Measurements from ENCODE around the gene TRIM24. TPM values are rescaled to one million over a fixed set of nuclear protein-coding genes. Genes with fewer than 3 reads are reported as not detected.
"Not testable (repeated sequence)": the region's sequence is repeated elsewhere in the genome, so short reads cannot be mapped to it uniquely, and the experiment has no call there.

The TRIM24 gene
- total RNA-seq, 6 experiments from 2014 or later = 7.9 to 11.2 (median 9.9) TPM

DNA sequence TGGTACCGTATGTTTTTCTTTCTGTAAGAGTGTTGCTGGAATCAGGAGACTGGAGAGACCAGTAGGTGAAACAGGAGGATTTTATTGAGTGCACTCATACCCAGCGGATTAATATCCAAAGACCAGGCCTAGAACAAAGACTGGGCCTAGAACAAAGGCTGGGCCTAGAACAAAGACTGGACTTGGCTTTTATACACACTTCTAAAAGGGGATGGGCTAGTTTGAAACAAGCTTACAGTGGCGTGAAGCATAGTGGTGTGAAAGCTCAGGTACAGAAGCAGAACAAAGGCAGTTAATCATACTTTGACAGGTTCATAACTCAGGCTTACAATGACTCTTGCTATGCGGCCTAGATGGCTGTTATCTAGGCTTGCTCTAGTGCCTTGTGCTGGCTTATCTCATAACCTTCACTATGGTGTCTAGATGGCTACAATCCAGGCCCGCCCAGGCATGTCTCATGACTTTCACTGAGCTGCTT lies 67.7 kb downstream of the TRIM24 start:
- Mint-ChIP-seq H3K4me3 (no peak overlapping the region), H3K4me1 (ENCODE audit: low read depth) (no peaks in the 10 kb centered on the region), H3K27ac (no peak overlapping the region), H3K9me3 (peaks cover 15% of the 10 kb centered on the region), H3K36me3 (ENCODE audit: low read depth) (peaks cover 43% of the 10 kb centered on the region), H3K27me3 (ENCODE audit: insufficient read depth) (no peaks in the 10 kb centered on the region)
- TF ChIP-seq, protein P1, sequence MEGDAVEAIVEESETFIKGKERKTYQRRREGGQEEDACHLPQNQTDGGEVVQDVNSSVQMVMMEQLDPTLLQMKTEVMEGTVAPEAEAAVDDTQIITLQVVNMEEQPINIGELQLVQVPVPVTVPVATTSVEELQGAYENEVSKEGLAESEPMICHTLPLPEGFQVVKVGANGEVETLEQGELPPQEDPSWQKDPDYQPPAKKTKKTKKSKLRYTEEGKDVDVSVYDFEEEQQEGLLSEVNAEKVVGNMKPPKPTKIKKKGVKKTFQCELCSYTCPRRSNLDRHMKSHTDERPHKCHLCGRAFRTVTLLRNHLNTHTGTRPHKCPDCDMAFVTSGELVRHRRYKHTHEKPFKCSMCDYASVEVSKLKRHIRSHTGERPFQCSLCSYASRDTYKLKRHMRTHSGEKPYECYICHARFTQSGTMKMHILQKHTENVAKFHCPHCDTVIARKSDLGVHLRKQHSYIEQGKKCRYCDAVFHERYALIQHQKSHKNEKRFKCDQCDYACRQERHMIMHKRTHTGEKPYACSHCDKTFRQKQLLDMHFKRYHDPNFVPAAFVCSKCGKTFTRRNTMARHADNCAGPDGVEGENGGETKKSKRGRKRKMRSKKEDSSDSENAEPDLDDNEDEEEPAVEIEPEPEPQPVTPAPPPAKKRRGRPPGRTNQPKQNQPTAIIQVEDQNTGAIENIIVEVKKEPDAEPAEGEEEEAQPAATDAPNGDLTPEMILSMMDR (IDR thresholded peaks at IDR 0.05) = no peak
- no peak for DNase-seq

DNA sequence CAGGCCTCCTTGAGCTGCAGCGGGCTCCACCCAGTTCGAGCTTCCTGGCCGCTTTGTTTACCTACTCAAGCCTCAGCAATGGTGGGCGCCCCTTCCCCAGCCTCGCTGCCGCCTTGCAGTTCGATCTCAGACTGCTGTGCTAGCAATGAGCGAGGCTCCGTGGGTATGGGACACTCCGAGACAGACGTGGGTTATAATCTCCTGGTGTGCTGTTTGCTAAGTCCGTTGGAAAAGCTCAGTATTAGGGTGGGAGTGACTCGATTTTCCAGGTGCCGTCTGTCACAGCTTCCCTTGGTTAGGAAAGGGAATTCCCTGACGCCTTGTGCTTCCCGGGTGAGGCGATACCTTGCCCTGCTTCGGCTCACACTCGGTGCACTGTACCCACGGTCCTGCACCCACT lies 76.8 kb downstream of the TRIM24 start:
- H3K27ac Mint-ChIP-seq; H3K4me3 Mint-ChIP-seq; H3K36me3 Mint-ChIP-seq (ENCODE audit: low read depth); H3K27me3 Mint-ChIP-seq (ENCODE audit: insufficient read depth); H3K9me3 Mint-ChIP-seq; DNase-seq: not testable (repeated sequence)
- peaks cover 13% of the 10 kb centered on the region; the same call in 1 of the 2 replicates for H3K4me1 Mint-ChIP-seq (ENCODE audit: low read depth)

DNA sequence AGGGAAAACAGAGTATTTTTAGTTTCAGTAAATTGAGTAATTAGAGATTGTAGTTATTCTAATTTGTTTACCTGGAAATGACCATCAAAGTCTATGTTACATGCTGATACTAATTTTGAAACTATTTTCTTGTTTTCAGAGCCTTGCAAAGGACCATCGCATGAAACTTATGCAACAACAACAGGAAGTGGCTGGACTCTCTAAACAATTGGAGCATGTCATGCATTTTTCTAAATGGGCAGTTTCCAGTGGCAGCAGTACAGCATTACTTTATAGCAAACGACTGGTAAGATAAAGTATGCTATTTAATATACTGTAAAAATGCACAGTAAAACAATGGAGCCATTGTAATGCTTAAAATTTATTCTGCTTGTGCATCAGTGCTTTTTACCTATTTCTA lies 78.5 kb downstream of the TRIM24 start:
- peak; percentile 33 for DNase-seq
- peaks cover 7% of the 10 kb centered on the region for H3K36me3 Mint-ChIP-seq (ENCODE audit: low read depth)

DNA sequence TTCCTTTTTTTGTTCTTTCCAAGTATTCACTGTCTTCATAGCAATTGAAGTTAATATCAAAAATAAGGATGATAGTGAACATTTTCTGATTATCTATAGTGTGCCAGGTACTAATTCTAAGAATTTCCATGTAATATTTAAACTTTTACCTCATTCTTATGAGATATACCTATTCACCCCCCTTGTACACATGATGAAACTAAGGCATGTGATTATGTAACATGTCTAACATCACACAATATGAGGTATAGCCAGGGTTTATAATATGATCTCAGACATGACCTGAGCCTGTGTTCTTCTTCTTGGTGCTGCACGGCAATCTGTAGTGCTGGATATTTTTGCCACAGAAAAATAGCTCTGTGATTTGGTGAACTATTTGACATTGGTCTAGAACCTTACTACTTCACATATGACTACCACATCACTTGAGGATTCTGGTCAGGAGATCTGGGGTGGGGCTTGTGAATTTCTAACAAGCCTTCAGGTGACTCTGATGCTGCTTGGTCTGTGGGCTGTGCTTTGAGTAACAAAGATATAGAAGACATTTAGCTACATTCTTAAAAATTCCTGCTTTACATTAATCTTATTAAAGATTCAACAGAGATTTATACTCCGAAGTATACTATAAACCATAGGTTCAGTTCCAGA lies 79.1 kb downstream of the TRIM24 start:
- Mint-ChIP-seq H3K4me1 (ENCODE audit: low read depth) (peaks cover 13% of the 10 kb centered on the region; the same call in 1 of the 2 replicates), H3K27me3 (ENCODE audit: insufficient read depth) (peaks cover under 1% of the 10 kb centered on the region), H3K9me3 (no peaks in the 10 kb centered on the region), H3K36me3 (ENCODE audit: low read depth) (peaks cover 11% of the 10 kb centered on the region), H3K4me3 (no peak overlapping the region), H3K27ac (no peak overlapping the region)
- DNase-seq = no peak
- TF ChIP-seq, protein P1 (IDR thresholded peaks at IDR 0.05) = no peak

More for the DNA sequence above, 78.5 kb downstream of the TRIM24 start:
- TF ChIP-seq, protein P1 (IDR thresholded peaks at IDR 0.05) = no peak
- Mint-ChIP-seq H3K9me3 (no peaks in the 10 kb centered on the region), H3K27ac (no peak overlapping the region), H3K27me3 (ENCODE audit: insufficient read depth) (peaks cover 2% of the 10 kb centered on the region), H3K4me1 (ENCODE audit: low read depth) (peaks cover 13% of the 10 kb centered on the region; the same call in 1 of the 2 replicates), H3K4me3 (no peak overlapping the region)

DNA sequence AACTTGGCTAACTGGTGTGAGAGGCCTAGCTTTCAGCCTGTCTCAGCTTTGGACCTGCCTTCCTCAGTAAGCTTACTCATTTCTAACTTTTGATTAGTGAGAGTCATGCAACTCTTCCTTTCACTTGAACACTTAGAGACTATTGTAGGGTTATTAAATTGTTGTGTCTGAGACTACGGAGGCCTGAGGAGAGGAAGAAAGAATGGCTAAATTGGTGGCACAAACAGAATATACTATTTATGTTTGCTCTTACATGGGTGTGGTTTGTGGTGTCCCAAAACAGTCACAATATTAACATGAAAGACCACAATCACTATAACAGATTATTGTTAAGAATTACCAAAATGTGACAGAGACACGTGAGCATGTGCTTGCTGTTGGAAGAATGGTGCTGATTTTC lies 82.1 kb downstream of the TRIM24 start:
- DNase-seq = no peak
- Mint-ChIP-seq H3K4me1 (ENCODE audit: low read depth) (peaks cover 13% of the 10 kb centered on the region; the same call in 1 of the 2 replicates), H3K4me3 (no peak overlapping the region), H3K27ac (no peak overlapping the region), H3K27me3 (ENCODE audit: insufficient read depth) (no peaks in the 10 kb centered on the region; the same call in 1 of the 2 replicates), H3K36me3 (ENCODE audit: low read depth) (peaks cover 30% of the 10 kb centered on the region), H3K9me3 (no peaks in the 10 kb centered on the region)
- TF ChIP-seq, protein P1 (IDR thresholded peaks at IDR 0.05) = no peak

DNA sequence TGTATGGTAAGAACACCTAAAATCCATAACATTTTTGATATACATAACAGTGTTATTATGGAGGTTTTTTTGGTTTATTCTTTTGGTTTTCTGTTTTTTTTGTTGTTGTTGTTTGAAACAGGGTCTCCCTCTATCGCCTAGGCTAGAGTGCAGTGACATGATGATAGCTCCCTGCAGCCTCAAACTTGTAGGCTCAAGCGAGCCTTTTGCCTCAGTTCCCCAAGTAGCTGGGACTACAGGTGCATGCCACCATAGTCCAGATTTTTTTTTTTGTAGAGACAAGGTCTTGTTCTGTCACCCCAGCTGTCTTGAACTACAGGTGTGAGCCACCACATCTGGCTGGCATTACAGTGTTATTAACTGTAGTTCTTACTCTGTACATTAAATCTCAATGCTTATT lies 83.7 kb downstream of the TRIM24 start:
- TF ChIP-seq, protein P1 (IDR thresholded peaks at IDR 0.05) = no peak
- Mint-ChIP-seq H3K4me1 (ENCODE audit: low read depth) (peaks cover 5% of the 10 kb centered on the region; the same call in 1 of the 2 replicates), H3K27ac (no peak overlapping the region), H3K36me3 (ENCODE audit: low read depth) (peaks cover 30% of the 10 kb centered on the region), H3K9me3 (no peaks in the 10 kb centered on the region), H3K27me3 (ENCODE audit: insufficient read depth) (no peaks in the 10 kb centered on the region; the same call in 1 of the 2 replicates), H3K4me3 (no peak overlapping the region)
- no peak for DNase-seq

Data from HFFc6 (cell line).